MM.1S (cell line): Measurements from ENCODE around the gene ITLN1.

Source experiments
- CTCF ChIP-seq: fragments of 300-600 bp; sonication (generic); IDR thresholded peaks from 2 replicates; pipeline ENCODE4 v1.5.1; 2016; ENCODE audit warnings: antibody characterized with exemption, low read length, mixed read lengths
- EZH2phosphoT487 ChIP-seq: fragments of 300-600 bp; sonication (generic); IDR thresholded peaks from 2 replicates; pipeline ENCODE4 v1.6.1; 2018; ENCODE audit warnings: antibody characterized with exemption, low read length

DNA sequence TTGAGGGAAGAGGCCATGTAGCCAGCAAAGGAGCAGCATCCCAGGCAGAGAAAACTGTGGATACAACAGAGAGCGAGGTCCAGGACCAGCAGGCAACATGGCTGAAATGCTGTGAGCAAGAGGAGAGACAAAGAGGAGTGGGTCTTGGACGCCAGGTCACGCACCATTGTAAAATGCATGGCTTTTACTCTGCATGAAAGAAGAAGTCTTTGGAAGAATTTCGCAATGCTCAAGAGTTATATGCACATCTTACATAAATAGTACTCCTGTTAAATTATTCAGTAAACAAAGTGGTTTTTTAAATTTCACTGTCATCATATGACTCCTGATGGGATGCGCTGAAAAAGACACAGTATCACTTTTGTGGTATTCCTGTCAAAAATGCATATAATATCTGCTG lies 25.8 kb downstream of the ITLN1 start:
- TF ChIP-seq CTCF (no peak), EZH2phosphoT487 (no peak)
